ENCODE data around the gene TMEM82.

TMEM82 gene

GRCh38 chr1:15751717-15752116 is 9.4 kb downstream of the TMEM82 start:
- no peak for DNase-seq (ENCODE audit: low spot score)
- ChIA-PET CTCF (no interaction called here), POLR2A (ENCODE audit: low non-redundant PET) (no interaction called here)
- H3K27ac ChIP-seq: peak overlapping the region; percentile 47; the same call in 1 of the 2 replicates
- TF ChIP-seq CTCF (conservative IDR thresholded peaks at IDR 0.05; ENCODE audit: low read depth): no peak

DNA sequence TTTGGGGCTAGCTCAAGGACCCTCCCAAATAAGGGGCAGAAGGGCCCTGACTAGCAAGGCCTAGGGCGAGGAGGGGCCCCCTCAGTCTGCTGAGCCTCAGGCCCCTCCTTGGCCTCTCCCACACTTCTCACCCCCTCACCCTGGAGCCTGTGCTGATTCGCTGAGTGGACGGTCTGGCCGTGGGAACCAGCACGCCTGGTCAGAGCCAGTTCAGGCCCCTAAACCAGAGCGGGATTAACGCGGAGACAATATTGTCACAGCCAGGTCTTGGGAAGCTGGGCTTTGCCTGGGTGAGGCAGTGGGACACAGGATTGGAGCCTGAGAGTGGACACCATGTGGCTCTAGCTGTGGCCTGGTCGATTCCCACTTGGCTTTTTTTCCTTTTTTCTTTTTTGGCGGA is 11.5 kb downstream of the TMEM82 start:
- DNase-seq (ENCODE audit: low spot score): no peak
- peak overlapping the region; percentile 47 for H3K27ac ChIP-seq
- ChIA-PET CTCF (no interaction called here), POLR2A (ENCODE audit: low non-redundant PET) (no interaction called here)
- TF ChIP-seq CTCF (conservative IDR thresholded peaks at IDR 0.05; ENCODE audit: low read depth): no peak

DNA sequence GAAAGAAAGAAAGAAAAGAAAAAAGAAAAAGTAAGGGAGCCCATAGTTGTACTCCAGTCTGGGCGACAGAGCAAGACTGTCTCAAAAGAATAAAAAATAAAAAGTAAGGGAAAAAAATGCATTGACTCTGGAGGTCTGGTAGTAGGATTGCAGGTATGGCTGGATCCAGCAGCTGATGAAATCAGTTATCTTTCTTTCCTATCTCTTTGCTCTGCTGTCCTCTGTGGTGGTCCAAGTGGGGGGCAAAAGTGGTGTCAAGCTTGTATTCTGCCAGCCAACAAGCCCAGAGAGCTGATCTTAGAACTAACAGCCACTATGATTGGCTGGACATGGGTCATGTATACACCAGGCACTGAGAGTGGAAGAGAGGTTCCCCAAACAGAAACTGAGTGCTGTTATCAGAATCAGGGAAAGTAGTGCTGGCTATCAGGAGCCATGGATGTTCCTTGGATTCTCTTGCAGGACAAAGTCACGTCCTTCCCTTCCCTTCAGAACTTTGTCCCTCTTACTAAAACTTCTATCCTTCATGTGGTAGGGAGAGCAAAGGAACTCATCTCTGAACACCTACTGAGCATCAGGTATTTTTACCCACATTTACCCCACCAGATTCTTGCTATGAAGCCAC is 12.8 kb downstream of the TMEM82 start:
- CTCF ChIA-PET: no interaction called here
- POLR2A ChIA-PET (ENCODE audit: low non-redundant PET): no interaction called here
- DNase-seq (ENCODE audit: low spot score): no peak

DNA sequence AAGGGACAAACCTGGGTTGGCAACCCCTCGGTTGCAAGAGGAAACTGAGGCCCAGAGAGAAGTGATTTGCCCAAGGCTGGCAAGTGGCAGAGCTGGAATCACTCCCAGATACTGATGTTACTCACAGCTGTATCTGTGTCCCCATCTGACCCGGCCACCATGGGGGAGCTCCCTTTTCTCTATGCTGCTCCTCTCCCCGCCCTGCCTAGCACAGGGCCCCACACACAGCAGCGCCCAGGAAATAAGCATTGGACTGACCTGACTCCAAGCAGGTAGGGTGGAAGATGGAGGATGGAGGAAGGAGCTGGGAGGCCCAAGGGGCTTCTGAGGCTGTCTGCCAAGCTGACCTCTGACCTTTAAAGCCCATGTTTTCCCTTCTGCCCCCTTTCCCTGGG is 13.3 kb downstream of the TMEM82 start:
- CTCF ChIA-PET: interaction anchor here (0.6 kb wide), 1 partner anchor 546 kb away, joined by 8 read pairs; no protein-coding TSS in a partner anchor
- POLR2A ChIA-PET (ENCODE audit: low non-redundant PET): no interaction called here
- no peak for DNase-seq (ENCODE audit: low spot score)
- TF ChIP-seq CTCF (conservative IDR thresholded peaks at IDR 0.05; ENCODE audit: low read depth): no peak
- peak overlapping the region; percentile 98 for H3K27ac ChIP-seq

More for the DNA sequence above, 12.8 kb downstream of the TMEM82 start:
- no peak for TF ChIP-seq CTCF (conservative IDR thresholded peaks at IDR 0.05; ENCODE audit: low read depth)
- H3K27ac ChIP-seq: peak overlapping the region; percentile 98

- TF ChIP-seq CTCF (conservative IDR thresholded peaks at IDR 0.05; ENCODE audit: low read depth): no peak
- H3K27ac ChIP-seq: peak overlapping the region; percentile 98
- ChIA-PET CTCF (interaction anchor here (0.6 kb wide), 1 partner anchor 545 kb away, joined by 8 read pairs; no protein-coding TSS in a partner anchor), POLR2A (ENCODE audit: low non-redundant PET) (interaction anchor here (0.5 kb wide), 1 partner anchor 68 kb away, joined by 4 read pairs; no protein-coding TSS in a partner anchor)
- DNase-seq (ENCODE audit: low spot score): peak; percentile 37
These were observed 14.1 kb downstream of the TMEM82 start for GRCh38 chr1:15756143-15757015.

DNA sequence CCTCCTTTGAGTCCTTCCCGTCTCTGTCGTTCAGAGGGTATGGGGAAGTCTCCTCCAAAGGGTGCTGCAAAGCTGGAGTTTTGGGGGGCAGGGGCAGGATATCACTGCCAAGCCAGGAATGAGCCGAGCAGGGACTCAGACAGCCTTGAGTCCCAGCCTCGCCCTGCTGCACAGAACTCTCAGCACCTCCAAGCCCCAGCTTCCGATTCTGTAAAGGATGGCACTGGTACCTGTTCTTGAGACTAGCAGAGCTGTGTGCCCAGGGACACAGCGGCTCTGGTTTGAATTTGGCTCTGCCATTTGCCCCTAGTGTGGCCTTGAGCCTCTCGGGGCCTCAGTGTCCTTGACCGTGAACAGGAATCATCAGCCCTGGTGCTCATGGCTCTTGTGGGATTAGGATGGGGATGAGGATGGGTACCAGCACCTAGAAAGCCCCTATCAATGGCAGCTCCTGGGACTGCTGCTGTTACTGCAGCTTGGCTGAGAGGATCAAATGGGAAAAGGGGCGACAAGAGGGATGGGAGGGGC is 14.8 kb downstream of the TMEM82 start:
- TF ChIP-seq CTCF (conservative IDR thresholded peaks at IDR 0.05; ENCODE audit: low read depth): no peak
- ChIA-PET CTCF (no interaction called here), POLR2A (ENCODE audit: low non-redundant PET) (interaction anchor here (0.5 kb wide), 2 partner anchors 34 to 67 kb away, joined by 4 read pairs; no protein-coding TSS in a partner anchor)
- peak overlapping the region; percentile 98 for H3K27ac ChIP-seq
- DNase-seq (ENCODE audit: low spot score): no peak

Data from RWPE1 (cell line).